Neural progenitor cell (in vitro differentiated cells): ENCODE measurements around the gene PLD5. TPM values are rescaled to one million over a fixed set of nuclear protein-coding genes. Genes with fewer than 3 reads are reported as not detected.
A peak's percentile ranks its signal among the peaks of the same experiment; 100 is the strongest.
"Not testable (repeated sequence)": the region's sequence is repeated elsewhere in the genome, so short reads cannot be mapped to it uniquely, and the experiment has no call there.

Source experiments
- DNase-seq: peaks from one replicate; pipeline ENCODE4 v3.0.0-alpha.2; 2016; ENCODE audit warnings: low spot score
- H2AFZ ChIP-seq: fragments of 200-600 bp; sonication (generic); replicated peaks from 2 replicates; pipeline ENCODE4 v1.6.1; 2016; ENCODE audit warnings: antibody characterized with exemption
- H3F3A ChIP-seq: fragments of 200-600 bp; sonication (generic); 2 replicates; pipeline ENCODE4 v1.6.1; 2016; ENCODE audit warnings: antibody characterized with exemption, low read depth
- H3K27ac ChIP-seq: fragments of 200-600 bp; sonication (generic); 2 replicates; pipeline ENCODE4 v1.5.1; 2016; ENCODE audit warnings: mild to moderate bottlenecking
- H3K27me3 ChIP-seq: fragments of 200-600 bp; sonication (generic); 2 replicates; pipeline ENCODE4 v1.6.1; 2016; ENCODE audit warnings: mild to moderate bottlenecking, moderate library complexity
- H3K36me3 ChIP-seq: fragments of 200-600 bp; sonication (generic); 2 replicates; pipeline ENCODE4 v1.5.1; 2016
- H3K4me1 ChIP-seq: fragments of 200-600 bp; sonication (generic); 2 replicates; pipeline ENCODE4 v1.6.1; 2016; ENCODE audit warnings: mixed run types
- H3K4me2 ChIP-seq: fragments of 200-600 bp; sonication (generic); 2 replicates; pipeline ENCODE4 v1.6.1; 2016
- H3K4me3 ChIP-seq: fragments of 200-600 bp; sonication (generic); 2 replicates; pipeline ENCODE4 v1.5.1; 2016
- H3K79me2 ChIP-seq: fragments of 200-600 bp; sonication (generic); 2 replicates; pipeline ENCODE4 v1.6.1; 2016; ENCODE audit warnings: low read depth
- H3K9ac ChIP-seq: fragments of 200-600 bp; sonication (generic); 2 replicates; pipeline ENCODE4 v1.6.1; 2016
- H3K9me3 ChIP-seq: fragments of 200-600 bp; sonication (generic); 2 replicates; pipeline ENCODE4 v1.5.1; 2016; ENCODE audit warnings: low read depth
- H4K20me1 ChIP-seq: fragments of 200-600 bp; sonication (generic); 2 replicates; pipeline ENCODE4 v1.6.1; 2016; ENCODE audit warnings: low read depth
- H3K27ac Mint-ChIP-seq: 3 replicates; pipeline ENCODE4 v1.8.0; 2021; ENCODE audit warnings: mixed read lengths
- H3K27me3 Mint-ChIP-seq: 2 replicates; pipeline ENCODE4 v1.8.0; 2022; ENCODE audit warnings: low read depth, mild to moderate bottlenecking, inconsistent platforms, moderate library complexity, mixed read lengths; ENCODE audit not compliant: insufficient read depth
- H3K36me3 Mint-ChIP-seq: 3 replicates; pipeline ENCODE4 v1.8.0; 2021; ENCODE audit warnings: mixed read lengths
- H3K4me1 Mint-ChIP-seq: 3 replicates; pipeline ENCODE4 v1.8.0; 2021; ENCODE audit warnings: mixed read lengths
- H3K4me3 Mint-ChIP-seq: 3 replicates; pipeline ENCODE4 v1.8.0; 2021; ENCODE audit warnings: mild to moderate bottlenecking, moderate library complexity, mixed read lengths
- H3K9me3 Mint-ChIP-seq: 3 replicates; pipeline ENCODE4 v1.8.0; 2020; ENCODE audit warnings: mixed read lengths
- EZH2 ChIP-seq: fragments of 200-600 bp; sonication (generic); IDR thresholded peaks from 2 replicates; pipeline ENCODE4 v1.6.1; 2017; ENCODE audit warnings: antibody characterized with exemption, mild to moderate bottlenecking, moderate library complexity
- EZH2phosphoT487 ChIP-seq: fragments of 200-600 bp; sonication (generic); IDR thresholded peaks from 2 replicates; pipeline ENCODE4 v1.6.1; 2017; ENCODE audit warnings: antibody characterized with exemption
- total RNA-seq: library from RNA; depleted of rRNA; stranded (reverse); fragments of >200 nt; gene quantifications from 2 replicates; pipeline ENCODE4 v1.2.3, GENCODE V29; 2015; ENCODE audit warnings: low replicate concordance
- TF ChIP-seq, protein P1 (sequence below): fragments of 200-600 bp; sonication (generic); IDR thresholded peaks from 2 replicates; pipeline ENCODE4 v1.5.1; 2017; ENCODE audit warnings: antibody characterized with exemption, mild to moderate bottlenecking

PLD5 gene
- total RNA-seq, 1 donor from 2014 or later: 1.8 TPM

DNA sequence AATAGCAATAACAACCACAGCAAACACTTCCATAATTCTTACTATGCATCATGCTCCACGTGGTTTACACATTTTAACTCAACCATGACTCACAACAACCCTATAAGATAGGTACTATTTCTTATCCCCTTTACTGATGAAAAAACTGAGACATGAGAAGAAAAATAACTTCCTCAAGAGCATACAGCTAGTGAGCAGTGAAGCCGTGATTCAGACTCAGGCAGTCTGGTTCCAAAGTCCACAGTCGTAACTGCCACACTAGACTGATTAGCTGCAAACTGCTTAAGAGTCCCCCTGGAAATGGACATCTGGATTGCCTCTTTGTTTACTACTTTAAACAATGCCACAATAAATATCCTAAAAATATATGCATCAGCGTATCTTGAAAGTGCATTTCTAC is 55.7 kb downstream of the PLD5 start:
- Mint-ChIP-seq H3K27ac (no peak overlapping the region), H3K4me3 (no peak overlapping the region), H3K9me3 (no peaks in the 10 kb centered on the region), H3K4me1 (peaks cover 4% of the 10 kb centered on the region), H3K27me3 (peaks cover 3% of the 10 kb centered on the region), H3K36me3 (no peaks in the 10 kb centered on the region)
- no peaks in the 10 kb centered on the region for H3K79me2 ChIP-seq
- H3F3A ChIP-seq: no peaks in the 10 kb centered on the region
- H3K4me2 ChIP-seq: no peak overlapping the region
- no peak for TF ChIP-seq EZH2
- no peak for TF ChIP-seq EZH2phosphoT487
- TF ChIP-seq, protein P1, sequence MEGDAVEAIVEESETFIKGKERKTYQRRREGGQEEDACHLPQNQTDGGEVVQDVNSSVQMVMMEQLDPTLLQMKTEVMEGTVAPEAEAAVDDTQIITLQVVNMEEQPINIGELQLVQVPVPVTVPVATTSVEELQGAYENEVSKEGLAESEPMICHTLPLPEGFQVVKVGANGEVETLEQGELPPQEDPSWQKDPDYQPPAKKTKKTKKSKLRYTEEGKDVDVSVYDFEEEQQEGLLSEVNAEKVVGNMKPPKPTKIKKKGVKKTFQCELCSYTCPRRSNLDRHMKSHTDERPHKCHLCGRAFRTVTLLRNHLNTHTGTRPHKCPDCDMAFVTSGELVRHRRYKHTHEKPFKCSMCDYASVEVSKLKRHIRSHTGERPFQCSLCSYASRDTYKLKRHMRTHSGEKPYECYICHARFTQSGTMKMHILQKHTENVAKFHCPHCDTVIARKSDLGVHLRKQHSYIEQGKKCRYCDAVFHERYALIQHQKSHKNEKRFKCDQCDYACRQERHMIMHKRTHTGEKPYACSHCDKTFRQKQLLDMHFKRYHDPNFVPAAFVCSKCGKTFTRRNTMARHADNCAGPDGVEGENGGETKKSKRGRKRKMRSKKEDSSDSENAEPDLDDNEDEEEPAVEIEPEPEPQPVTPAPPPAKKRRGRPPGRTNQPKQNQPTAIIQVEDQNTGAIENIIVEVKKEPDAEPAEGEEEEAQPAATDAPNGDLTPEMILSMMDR: no peak
- H2AFZ ChIP-seq: no peak overlapping the region
- H3K27ac ChIP-seq: no peak overlapping the region
- H3K4me1 ChIP-seq: no peaks in the 10 kb centered on the region
- no peaks in the 10 kb centered on the region for H3K36me3 ChIP-seq
- no peaks in the 10 kb centered on the region for H4K20me1 ChIP-seq
- no peak overlapping the region for H3K4me3 ChIP-seq
- no peaks in the 10 kb centered on the region for H3K9me3 ChIP-seq
- no peak for DNase-seq
- no peaks in the 10 kb centered on the region for H3K27me3 ChIP-seq
- H3K9ac ChIP-seq: no peak overlapping the region

DNA sequence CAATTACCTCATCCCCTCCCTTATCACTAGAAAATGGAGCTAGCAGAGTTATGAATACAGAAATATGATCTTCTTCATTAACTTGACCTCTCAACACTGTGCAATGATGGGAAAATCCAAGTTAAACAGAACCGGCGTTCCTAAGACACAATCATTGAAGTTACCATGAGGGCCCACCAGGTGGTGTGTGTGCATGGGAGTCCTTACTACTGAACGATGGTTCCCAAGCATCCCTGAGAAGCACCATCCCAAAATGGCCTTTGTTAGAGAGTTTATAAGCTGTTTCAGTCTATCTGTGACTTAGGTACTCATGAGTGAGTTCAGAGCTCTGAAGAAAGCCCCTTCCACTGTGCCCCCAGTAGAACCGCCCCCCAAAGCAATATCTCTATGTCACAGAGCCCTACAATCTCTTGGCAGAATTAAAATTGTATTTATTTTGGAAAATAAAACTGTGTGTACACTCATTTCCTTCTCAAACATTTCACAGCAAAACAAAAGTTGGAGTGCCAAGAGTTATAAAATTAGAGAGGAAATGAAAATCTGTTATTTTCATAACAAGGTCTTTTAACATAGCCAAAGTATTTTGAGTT is 56.8 kb downstream of the PLD5 start:
- Histone ChIP-seq H3K4me3 (no peak overlapping the region), H3K27me3 (no peaks in the 10 kb centered on the region), H3K79me2 (no peaks in the 10 kb centered on the region), H3K4me1 (no peaks in the 10 kb centered on the region), H3K36me3 (no peaks in the 10 kb centered on the region), H3K9ac (no peak overlapping the region), H3K9me3 (no peaks in the 10 kb centered on the region), H3K4me2 (no peak overlapping the region), H2AFZ (peak overlapping the region; percentile 12), H4K20me1 (no peaks in the 10 kb centered on the region), H3K27ac (no peak overlapping the region), H3F3A (no peaks in the 10 kb centered on the region)
- no peak overlapping the region for H3K27ac Mint-ChIP-seq
- H3K9me3 Mint-ChIP-seq: no peaks in the 10 kb centered on the region
- DNase-seq: peak; percentile 86
- no peak overlapping the region for H3K4me3 Mint-ChIP-seq
- H3K4me1 Mint-ChIP-seq: peaks cover 4% of the 10 kb centered on the region
- TF ChIP-seq, protein P1: peak; percentile 82
- TF ChIP-seq EZH2phosphoT487: no peak
- H3K27me3 Mint-ChIP-seq: peaks cover 3% of the 10 kb centered on the region
- no peaks in the 10 kb centered on the region for H3K36me3 Mint-ChIP-seq

DNA sequence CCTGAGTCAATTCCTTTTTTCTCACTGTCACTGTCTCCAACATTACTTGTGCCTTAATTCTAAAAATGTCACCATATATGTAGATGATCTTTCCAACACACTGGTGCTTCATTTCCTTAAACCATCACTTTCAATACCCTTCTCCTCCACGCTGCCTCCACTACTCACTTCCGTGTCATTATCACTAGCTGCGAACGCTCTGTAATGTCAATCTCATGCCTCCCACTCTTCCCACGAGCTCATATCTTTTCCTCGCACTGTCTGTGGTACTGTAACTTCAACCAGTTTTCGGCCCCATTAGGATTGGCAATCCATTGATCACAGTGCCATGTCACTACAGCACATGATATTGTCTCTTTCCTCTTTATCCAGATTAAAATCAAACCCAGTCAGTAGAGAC is 61.6 kb downstream of the PLD5 start:
- Histone ChIP-seq H3K27me3 (no peaks in the 10 kb centered on the region), H3K9ac (no peak overlapping the region), H3K79me2 (no peaks in the 10 kb centered on the region), H4K20me1 (no peaks in the 10 kb centered on the region), H2AFZ (no peak overlapping the region), H3K4me2 (no peak overlapping the region), H3K27ac (no peak overlapping the region), H3K9me3 (no peaks in the 10 kb centered on the region), H3K4me1 (no peaks in the 10 kb centered on the region), H3F3A (no peaks in the 10 kb centered on the region), H3K36me3 (no peaks in the 10 kb centered on the region), H3K4me3 (no peak overlapping the region)
- TF ChIP-seq, protein P1: no peak
- TF ChIP-seq EZH2phosphoT487 (no peak), EZH2 (no peak)
- peaks cover 4% of the 10 kb centered on the region for H3K4me1 Mint-ChIP-seq
- no peak overlapping the region for H3K4me3 Mint-ChIP-seq
- H3K27ac Mint-ChIP-seq: no peak overlapping the region
- H3K36me3 Mint-ChIP-seq: no peaks in the 10 kb centered on the region
- no peaks in the 10 kb centered on the region for H3K9me3 Mint-ChIP-seq
- no peak for DNase-seq
- peaks cover 3% of the 10 kb centered on the region for H3K27me3 Mint-ChIP-seq

DNA sequence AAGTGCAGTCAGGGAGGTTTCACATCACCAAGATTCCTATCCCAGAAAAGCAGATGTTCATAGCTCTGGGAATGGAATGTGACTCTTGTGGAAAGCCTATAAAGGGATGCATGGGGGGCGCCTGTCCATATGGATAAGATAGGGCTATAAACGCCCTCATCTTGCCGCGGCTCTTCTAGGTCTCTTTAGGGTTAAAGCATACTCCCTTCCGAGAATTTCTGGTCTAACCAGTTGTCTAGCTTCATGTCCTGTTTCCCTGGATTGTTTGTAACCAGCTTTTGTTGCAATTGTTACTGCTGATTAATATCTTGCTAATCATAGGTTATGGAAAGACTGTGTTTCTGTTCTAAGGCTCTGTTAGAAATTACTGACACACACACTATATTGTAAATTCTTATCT is 64.8 kb downstream of the PLD5 start:
- H3K27ac Mint-ChIP-seq, H3K9me3 ChIP-seq, H3K4me1 Mint-ChIP-seq, H3K79me2 ChIP-seq, H3K9ac ChIP-seq, H3K27ac ChIP-seq, H4K20me1 ChIP-seq, H3K27me3 ChIP-seq, H3K4me1 ChIP-seq, H3K4me3 Mint-ChIP-seq, H3K4me2 ChIP-seq, H3K9me3 Mint-ChIP-seq, H2AFZ ChIP-seq, H3K4me3 ChIP-seq, H3K27me3 Mint-ChIP-seq, H3K36me3 ChIP-seq, H3K36me3 Mint-ChIP-seq, DNase-seq, H3F3A ChIP-seq: not testable (repeated sequence)
